Peyer's patch (tissue), 4 donors: ENCODE data around the gene CELSR1.

Source experiments
- CTCF ChIP-seq, 6 experiments: fragments of 450-650 bp in 4 of 6; fragments of 200-600 bp in 2 of 6; sonication (generic) in 1 of 6; IDR thresholded peaks; one replicate each; pipeline ENCODE4 v1.5.1; 2017 to 2019; ENCODE audit warnings: antibody characterized with exemption in 6 of 6, mild to moderate bottlenecking in 3 of 6, moderate library complexity in 1 of 6
- POLR2A ChIP-seq, 2 donors: fragments of 450-650 bp; IDR thresholded peaks; one replicate each; pipeline ENCODE4 v1.5.1; 2017; ENCODE audit warnings: antibody characterized with exemption in 2 of 2, mild to moderate bottlenecking in 2 of 2, moderate library complexity in 2 of 2

- TF ChIP-seq CTCF (IDR thresholded peaks at IDR 0.05) (no peak), POLR2A (IDR thresholded peaks at IDR 0.05) (no peak)
Observed at GRCh38 chr22:46318576-46318975, 218.8 kb downstream of the CELSR1 start.
